HS-5 (cell line): Measurements from ENCODE around the gene GRP.

Experiments
- DNase-seq: peaks from one replicate; pipeline ENCODE4 v3.0.0-alpha.2; 2012; ENCODE audit warnings: low read depth

The GRP gene

DNA sequence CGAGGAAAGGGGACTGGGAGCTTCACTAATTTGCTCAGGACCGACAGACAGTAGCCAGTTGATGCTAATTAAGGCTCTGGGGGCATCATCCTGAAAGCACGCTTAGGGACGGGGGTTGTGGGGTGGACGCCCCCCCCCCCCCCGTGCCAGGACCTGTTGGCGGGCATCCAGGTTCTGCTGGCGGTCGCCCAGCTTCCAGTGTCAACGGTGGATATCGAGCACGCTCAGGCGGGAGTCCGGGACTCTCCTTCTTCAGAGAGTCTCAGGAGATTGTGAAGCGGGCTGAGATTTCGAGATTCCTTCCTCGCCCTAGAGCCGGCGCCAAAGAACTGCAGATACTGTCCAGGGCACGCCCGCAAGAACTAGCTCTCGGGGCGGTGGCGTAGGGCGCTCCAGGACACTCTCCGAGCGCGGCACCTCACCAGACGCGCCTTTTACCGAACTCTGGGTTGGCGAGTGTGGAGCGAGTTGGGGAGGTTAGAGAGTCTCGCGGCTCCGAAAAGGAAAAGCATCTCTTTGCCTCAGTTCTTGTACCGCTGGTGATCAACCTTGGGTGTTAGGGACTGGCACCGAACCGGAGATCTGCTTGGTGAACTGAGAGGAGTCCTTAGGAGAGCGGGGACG lies 47.7 kb downstream of the GRP start:
- DNase-seq = no peak

- no peak for DNase-seq
These were observed 48.3 kb downstream of the GRP start for GRCh38 chr18:59268127-59268720.

DNA sequence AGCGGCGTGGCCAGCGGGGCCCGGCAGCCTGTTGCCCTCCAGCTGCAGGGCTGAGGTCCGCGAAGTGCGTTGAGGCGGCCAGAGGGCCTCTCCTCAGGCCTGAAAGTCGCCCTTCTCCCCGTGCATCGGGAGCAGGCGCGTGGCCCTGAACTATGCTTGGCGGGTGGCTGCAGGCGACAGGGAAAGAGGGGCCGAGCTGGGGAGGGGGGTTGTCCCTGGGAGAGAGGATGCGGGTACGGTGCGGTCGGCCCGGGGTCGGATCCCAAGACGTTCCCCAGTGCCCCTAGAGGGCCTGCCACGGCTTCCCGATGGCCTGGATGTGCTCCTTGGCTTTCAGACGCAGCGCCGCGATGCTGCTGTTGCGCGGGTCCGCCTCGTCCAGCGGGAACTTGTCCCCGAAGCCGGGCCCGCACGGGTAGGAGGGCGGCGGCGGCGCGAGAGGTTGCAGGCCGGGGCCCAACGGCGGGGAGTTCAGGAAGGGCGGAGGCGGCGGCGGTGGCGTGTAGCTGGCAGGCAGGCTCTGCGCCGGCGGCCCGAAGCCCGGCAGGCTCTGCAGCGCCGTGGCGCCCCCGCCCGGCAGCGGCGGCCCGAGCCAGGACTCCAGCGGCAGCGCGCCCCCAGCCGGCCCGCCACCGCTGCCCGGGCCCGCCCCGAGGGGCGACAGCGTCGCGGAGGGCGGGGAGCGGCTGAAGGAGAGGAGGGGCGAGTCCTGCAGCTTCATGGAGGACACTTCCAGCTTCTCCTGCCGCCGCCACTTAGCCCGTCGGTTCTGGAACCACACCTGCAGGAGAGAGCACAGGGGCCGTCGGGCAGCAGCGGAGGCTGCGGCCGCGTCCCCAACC lies 49.0 kb downstream of the GRP start:
- DNase-seq = no peak

GRCh38 chr18:59269563-59270119 lies 49.7 kb downstream of the GRP start:
- DNase-seq = no peak

DNA sequence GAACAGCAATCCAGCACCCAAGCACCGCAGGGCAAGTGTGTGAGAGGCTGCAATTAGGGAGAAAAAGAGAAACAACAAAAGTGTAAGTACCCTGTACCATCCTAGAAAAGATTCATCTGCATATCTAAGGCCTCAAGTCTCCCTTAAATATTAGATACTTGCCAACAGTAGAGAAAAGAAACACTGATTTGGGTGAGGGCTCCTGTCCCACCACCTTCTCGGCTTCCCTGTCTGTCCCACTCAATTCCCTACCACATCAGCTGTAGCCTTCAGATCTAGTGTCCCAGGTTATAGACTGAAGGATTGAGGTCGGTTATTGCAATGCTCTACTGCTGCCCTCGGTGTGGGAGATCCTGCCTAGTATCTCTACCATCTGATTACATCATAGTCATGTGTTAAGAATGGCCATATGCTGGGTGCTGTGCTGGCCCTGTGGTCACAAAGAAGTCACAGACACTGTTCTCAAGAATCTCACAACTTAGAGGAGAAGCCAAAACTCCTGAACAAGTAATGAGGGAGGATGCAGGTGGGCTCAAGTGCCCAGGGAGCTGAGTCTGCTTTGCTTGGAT lies 50.8 kb downstream of the GRP start:
- DNase-seq = no peak

GRCh38 chr18:59271606-59272220 lies 51.8 kb downstream of the GRP start:
- DNase-seq = no peak

DNA sequence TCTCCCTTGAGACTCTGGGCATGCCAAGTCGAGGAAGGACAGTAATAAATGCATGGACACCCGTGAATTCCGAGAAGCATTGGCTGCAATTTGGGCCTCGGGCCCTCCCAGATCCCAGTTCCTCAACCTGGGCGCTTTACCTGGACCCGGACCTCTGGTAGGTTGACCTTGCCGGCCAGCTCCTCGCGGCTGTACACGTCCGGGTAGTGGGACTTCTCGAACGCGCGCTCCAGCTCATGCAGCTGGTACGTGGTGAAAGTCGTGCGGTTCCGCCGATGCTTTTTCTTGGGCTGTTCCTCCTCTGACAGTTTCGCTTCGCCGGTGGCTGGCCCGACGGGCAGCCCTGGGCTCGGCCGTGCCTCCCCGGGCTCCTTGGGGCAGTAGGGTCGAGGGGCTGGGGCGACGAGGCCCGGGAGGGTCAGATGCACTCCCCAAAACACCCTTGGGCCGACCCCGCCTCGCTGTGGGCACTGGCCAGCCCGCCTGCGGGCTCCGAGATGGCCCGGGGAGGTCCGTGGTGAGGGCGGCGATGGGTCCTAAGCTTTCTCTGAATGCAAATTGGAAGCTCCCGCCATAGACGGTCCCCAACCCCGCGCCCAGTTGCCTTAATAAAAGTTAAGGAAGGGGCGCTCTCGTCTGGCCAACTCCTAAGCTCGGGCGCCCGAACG lies 52.4 kb downstream of the GRP start:
- DNase-seq = no peak

- DNase-seq = no peak
These were observed 53.2 kb downstream of the GRP start, which contains the start of gene RAX for GRCh38 chr18:59272891-59273758. TSS of gene RAX (minus strand) at chr18:59273454. CDS start at chr18:59273206, 248 bp downstream.

- DNase-seq = no peak
These were observed 54.0 kb downstream of the GRP start for GRCh38 chr18:59273759-59274532.

- no peak for DNase-seq
These were observed 54.6 kb downstream of the GRP start for GRCh38 chr18:59274533-59274928.

DNA sequence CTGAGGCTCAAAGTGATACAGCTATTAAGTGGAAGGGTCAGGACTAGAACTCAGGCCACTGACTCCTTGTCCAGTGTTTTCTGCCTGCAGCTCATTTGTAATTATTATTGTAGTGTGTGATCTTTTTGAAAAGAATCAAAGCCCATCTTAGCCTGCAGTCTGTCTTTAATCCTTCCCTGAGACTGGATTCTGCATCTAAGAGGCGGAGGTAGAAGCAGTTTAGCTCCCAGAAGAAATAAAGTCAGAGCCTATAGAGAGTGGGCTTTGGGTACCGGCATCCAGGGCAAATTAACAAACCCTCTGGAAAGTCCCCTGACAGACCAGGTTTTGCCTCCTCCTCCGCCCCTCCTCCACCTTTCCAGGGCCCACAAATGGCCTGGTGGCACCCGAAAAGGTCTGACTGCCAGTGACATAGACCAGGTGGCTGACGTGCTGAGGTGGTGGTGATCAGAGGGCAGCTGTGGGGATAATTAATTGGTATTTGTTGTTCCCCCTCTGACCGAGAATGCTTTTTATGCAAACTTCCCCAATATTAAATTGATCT lies 55.5 kb downstream of the GRP start:
- no peak for DNase-seq

- no peak for DNase-seq
These were observed 56.1 kb downstream of the GRP start for GRCh38 chr18:59276047-59276446.

DNA sequence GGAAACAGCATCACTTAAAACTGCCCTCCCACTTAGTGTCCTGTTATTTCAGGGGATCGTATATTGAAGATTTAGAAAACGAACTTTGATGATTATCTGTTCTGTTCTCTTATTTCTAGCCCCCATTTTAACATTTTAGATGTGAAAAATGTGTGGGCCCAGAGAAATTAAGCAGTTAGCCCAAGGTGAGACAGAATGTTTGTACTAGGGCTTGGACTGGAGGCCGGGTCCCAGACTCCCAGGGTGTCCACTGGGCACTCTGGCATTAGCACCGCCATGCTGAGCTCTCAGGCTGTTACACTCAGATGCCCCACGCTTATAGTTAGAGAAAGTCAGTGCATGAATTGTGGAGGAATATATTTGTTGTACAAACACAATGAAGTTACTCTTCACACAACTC lies 58.8 kb downstream of the GRP start:
- no peak for DNase-seq

GRCh38 chr18:59279193-59279592 lies 59.2 kb downstream of the GRP start:
- DNase-seq = no peak

GRCh38 chr18:59279722-59280121 lies 59.8 kb downstream of the GRP start:
- no peak for DNase-seq
